Measurements from ENCODE around the gene SH2D7.

SH2D7 gene

DNA sequence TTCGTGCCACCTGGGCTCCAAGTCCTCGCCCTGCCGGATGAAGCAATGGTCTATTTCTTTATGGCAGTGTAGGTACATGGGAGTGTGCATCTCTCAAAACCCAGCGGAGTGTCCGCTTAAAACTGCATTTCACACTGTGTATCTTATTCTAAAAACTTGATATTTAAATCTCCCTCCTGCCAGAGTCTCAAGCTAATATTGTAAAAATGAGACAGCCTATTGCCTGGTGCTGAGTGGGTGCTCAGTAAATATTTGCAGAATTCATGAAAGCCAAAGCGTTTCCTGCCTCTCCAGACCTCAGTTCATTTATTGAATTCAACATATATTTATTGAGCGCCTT is 14.5 kb upstream of the SH2D7 start:
- in situ Hi-C loops (cut with MboI; ENCODE audit: low sequenced_read_pairs) = no loop called here

- in situ Hi-C loops (cut with MboI; ENCODE audit: low sequenced_read_pairs) = no loop called here
These were observed 12.9 kb upstream of the SH2D7 start for GRCh38 chr15:78079298-78080087.

DNA sequence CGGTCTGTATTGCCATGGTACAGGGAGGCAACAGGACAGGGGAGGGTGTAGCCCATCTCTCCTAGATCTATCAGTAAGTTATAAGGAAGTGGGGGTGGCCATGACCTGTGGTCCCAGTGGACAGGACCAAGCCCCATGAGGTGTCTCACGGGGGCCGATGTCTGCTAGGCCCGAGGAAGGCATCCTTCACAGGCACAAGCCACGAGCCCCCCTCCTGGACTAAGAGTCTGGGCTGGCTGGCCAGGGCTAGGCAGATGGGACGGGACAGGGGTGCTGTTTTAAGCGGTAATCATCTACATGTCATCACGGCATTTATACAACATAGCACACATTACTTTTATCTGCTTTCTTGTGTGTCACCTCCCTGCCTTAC is 12.3 kb upstream of the SH2D7 start:
- in situ Hi-C loops (cut with MboI; ENCODE audit: low sequenced_read_pairs) = no loop called here

- in situ Hi-C loops (cut with MboI; ENCODE audit: low sequenced_read_pairs) = no loop called here
These were observed 10.1 kb upstream of the SH2D7 start for GRCh38 chr15:78082106-78082742.

DNA sequence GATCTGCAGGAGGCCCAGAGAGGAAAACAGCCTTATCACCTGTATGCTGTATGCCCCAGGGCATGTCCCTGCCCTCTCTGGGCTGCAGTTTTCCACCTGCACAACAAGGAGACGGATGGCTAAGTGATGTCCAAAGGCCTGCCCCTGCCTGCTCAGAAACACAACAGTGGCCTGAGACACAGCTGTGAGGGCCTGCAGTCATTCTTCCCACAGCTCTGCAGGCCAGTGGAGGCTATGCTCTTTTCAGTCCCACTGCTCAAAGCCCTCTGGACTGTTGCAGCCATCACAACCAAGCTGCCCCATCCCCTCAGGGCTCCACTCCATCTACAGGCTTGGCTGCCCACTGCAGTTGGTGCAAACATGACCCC is 9.6 kb upstream of the SH2D7 start:
- in situ Hi-C loops (cut with MboI; ENCODE audit: low sequenced_read_pairs) = no loop called here

DNA sequence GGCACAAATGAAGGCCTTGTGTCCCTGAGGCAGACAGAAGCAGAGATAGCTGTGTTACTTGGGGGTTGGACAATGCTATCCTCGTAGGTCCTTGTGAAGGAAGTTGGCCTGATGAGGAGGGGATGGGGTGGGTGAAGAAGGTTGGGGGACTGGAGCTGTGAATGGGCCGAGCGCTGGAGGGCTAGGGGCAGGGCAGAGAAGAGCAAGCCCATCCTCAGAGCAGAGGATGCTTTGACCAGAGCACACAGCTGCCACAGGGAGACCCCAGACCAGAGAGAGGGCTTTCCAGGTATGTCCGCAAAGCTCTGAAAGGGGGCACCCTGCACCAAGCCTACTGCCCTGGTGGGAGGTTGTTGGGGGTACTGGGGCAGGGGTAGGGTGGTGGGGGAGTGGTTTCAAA is 9.2 kb upstream of the SH2D7 start:
- in situ Hi-C loops (cut with MboI; ENCODE audit: low sequenced_read_pairs) = no loop called here

DNA sequence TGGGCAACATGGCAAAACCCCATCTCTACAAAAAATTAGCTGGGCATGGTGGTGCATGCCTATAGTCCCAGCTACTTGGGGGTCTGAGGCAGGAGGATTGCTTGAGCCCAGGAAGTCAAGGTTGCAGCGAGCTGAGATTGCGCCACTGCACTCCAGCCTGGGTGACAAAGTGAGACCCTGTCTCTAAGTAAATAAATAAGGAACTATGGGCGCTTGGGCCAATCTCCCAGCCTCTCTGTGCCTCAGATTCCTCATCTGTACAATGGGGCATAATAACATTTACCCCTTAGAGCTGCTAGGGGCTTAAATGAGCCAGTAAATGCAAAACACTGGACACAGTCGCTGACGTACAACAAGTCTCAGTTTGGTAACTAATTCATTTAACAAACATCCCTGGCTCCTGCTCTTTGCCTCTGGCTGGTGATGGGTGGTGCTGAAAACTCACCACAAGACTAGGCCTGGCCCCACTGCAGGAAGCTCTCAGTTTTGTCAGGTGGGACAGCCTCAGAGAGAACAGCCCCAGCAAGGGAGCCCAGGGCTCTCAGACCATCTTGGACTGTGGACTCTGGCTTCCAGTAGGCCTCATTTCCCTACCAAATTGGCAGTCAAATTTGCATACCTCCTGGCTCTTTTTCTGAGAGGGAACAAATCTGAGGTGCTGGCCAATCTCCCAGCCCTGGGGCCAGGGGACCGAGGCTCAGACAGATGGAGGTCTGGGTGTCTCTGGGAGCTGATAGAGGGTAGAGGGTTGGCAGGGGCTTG is 8.5 kb upstream of the SH2D7 start:
- in situ Hi-C loops (cut with MboI; ENCODE audit: low sequenced_read_pairs) = no loop called here

GRCh38 chr15:78084449-78084750 is 8.0 kb upstream of the SH2D7 start:
- in situ Hi-C loops (cut with MboI; ENCODE audit: low sequenced_read_pairs) = no loop called here

DNA sequence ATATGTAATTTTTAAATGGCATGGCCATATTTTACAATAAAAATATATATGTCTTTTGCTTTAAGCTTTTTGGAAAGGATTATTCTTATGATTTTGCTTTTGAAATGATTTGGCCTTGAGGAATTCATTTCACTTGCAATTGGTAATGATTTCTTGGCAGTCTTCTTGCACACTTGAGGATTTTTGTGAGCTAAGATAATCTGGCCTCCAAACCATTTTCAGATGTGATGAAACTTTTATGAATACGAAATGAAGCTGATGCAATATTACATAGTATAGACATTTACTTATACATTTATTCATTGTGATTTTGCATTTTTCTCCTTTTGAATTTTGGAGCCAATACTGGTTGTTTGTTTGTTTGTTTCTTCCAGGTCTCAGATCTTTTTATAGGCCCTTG is 6.4 kb upstream of the SH2D7 start:
- in situ Hi-C loops (cut with MboI; ENCODE audit: low sequenced_read_pairs) = no loop called here

DNA sequence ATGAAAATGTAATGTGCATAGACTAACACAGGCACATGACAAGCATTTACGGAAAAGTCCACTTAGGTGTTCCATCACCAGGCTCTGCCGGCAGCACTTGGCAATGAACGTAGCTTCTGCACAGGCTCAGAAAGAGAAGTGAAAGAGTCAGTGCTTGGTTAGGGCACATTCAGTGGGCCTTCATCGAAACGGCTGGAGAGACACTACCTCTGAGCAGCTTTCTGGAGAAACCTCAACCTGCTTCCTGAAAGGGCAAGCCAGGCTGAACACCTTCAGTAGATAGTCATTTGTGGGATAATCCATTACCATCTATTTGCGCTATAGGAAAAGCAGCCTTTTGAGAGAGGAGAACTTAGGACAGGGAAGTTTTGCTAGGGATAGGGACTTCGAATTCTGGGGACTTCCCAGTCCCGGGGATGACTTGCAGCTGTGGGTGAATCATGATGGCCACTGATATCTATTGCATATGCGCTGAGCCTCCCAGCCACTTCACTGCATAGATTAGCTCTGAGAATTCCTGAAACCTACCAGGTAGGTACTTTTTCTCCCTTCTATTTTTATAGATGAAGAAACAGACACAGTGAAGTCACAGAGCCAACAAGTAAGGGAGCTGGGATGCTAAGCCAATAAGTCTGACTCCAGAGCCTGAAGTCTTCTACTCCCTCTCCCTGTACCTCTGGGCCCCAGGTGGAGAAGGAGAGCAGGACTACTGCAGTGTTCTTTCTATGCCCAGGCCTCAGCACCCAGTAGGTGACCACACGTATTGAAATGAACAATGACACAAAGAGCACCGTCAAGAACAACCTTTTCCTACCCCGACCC is 4.2 kb upstream of the SH2D7 start:
- in situ Hi-C loops (cut with MboI; ENCODE audit: low sequenced_read_pairs) = no loop called here

- in situ Hi-C loops (cut with MboI; ENCODE audit: low sequenced_read_pairs) = no loop called here
These were observed 3.6 kb upstream of the SH2D7 start for GRCh38 chr15:78088773-78089080.

GRCh38 chr15:78090422-78091063 is 1.8 kb upstream of the SH2D7 start:
- in situ Hi-C loops (cut with MboI; ENCODE audit: low sequenced_read_pairs) = no loop called here

DNA sequence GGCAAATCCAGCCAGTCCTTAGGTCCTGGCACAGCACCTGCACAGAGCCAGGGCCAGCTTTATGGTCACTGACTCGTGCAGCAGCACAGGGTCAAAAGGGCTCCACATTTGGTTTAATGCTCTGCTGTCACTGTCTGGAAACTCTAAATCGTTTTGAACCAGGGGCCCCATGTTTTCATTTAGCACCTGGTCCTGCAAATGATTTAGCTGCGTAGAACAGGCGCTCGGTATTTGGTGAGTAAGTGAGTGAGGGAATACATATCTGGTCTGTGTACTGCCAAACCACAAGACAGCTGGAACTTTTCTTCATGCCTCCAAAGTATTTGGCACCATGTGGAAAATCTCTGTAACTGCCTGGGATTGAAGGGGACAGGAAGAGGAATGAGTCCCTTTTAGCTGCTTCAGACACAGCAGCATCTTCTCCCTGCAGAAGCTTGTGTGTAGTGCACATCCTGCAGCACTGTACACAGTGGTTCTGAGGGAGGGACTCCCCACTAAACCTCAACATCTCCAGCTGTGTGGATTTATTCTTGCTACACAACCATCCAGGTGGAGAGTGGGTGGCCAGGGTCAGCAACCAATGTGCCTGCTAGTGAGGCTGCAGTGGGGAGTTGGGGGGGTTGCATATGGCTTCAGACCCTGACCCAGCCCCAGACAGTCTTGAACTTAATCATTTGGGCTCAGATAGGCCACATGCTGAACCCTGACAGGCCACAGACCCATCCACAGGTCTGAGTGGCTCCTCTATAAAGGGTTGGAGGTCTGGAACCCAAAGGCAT is 1.1 kb downstream of the SH2D7 start:
- in situ Hi-C loops (cut with MboI; ENCODE audit: low sequenced_read_pairs) = no loop called here

DNA sequence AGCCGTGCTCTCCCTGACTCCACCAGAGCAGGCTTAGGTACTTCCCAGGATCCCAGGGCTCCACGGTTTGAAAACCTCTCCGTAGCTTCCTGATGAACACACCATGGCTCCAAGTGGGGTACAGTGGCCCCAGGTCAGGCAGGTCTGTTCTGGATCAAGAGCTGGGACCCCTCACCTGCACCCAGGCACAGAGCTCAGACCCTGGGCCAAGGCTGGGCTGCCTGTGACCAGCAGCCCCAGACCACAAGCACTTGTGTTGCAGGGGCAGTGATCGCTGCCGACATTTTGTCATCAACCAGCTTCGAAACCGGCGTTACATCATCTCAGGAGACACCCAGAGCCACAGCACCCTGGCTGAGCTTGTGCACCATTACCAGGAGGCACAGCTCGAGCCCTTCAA is 5.3 kb downstream of the SH2D7 start:
- in situ Hi-C loops (cut with MboI; ENCODE audit: low sequenced_read_pairs) = no loop called here

GRCh38 chr15:78098131-78098755 is 5.9 kb downstream of the SH2D7 start:
- in situ Hi-C loops (cut with MboI; ENCODE audit: low sequenced_read_pairs) = no loop called here

- in situ Hi-C loops (cut with MboI; ENCODE audit: low sequenced_read_pairs) = loop anchor here (25.0 kb wide), 1 partner anchor 139 kb away; no protein-coding TSS in a partner anchor
These were observed 8.5 kb downstream of the SH2D7 start for GRCh38 chr15:78100886-78101285.

DNA sequence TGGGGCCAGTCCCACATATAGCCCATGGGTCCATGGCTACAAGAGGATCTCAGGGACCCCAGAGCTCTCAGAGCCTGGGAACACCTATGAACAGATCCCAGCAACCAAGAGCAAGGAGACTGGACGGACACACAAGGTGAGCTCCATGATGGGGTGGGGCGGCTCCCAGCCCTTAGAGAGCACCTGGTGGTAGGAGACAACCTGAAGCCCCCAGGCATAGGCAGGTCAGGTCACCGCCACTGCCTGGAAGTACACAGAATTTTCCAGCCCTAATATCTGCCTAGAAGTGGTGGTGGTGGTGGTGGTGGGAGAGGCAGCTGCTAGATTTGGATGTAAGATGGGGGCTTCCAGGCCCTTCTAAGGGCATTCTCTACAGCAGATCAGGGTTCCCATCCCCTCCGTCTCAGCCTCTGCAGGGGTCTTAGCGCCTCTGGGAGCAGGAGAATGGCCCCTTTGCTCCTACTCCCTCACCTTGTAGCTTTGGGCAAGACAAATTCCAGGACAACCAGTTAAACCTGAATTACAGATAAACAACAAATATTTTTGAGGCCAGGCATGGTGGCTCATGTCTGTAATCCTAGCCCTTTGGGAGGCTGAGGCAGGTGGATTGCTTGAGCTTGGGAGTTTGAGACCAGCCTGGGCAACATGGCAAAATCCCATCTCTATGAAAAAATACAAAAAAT is 9.2 kb downstream of the SH2D7 start:
- in situ Hi-C loops (cut with MboI; ENCODE audit: low sequenced_read_pairs) = loop anchor here (25.0 kb wide), 1 partner anchor 139 kb away; no protein-coding TSS in a partner anchor

DNA sequence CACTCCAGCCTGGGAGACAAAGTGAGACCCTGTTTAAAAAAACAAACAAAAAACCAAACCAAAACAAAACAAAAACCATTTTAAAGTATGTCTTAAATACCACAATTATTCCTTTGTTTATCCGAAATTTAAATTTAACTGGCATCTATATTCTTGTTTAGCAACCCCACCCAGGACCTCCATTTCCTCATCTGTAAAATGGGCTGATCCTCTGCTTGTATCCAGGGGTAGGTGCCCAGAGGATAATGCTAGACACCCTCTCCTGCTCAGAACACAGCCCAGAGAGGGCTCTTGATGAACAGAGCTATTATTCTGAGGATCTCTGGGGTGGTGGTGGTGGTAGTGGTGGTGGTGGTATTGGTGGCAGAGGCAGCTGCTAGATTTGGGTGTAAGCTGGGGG is 9.8 kb downstream of the SH2D7 start:
- in situ Hi-C loops (cut with MboI; ENCODE audit: low sequenced_read_pairs) = loop anchor here (25.0 kb wide), 1 partner anchor 140 kb away; no protein-coding TSS in a partner anchor

DNA sequence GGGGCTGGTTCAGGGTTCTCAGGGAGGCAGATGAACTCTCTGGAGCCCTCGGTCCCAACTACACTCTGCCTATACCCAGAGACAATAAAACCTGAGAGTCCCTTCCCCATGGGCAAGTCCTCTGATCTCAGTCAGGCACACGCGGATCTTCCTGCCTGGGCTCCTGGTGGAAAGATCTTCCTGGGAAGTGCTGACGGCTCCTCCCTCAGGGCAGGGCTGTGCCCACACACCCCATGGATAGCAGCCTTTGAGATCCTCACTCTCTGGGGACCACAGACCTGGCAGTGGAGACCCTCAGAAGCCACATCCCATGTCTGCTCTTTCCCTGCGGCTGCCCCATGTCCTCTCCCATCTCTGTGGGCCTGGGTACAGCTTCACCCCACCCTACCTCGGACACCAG is 10.4 kb downstream of the SH2D7 start:
- in situ Hi-C loops (cut with MboI; ENCODE audit: low sequenced_read_pairs) = loop anchor here (25.0 kb wide), 1 partner anchor 140 kb away; no protein-coding TSS in a partner anchor
